PC-9 (cell line): ENCODE measurements around the gene C3orf52.

Source experiments
- EZH2 ChIP-seq: fragments of 200-600 bp; sonication (generic); IDR thresholded peaks from 2 replicates; pipeline ENCODE4 v1.8.0; 2017; ENCODE audit warnings: antibody characterized with exemption, low read depth
- TF ChIP-seq, protein P1 (sequence below): fragments of 200-600 bp; sonication (generic); conservative IDR thresholded peaks from 2 replicates; pipeline ENCODE4 v1.6.1; 2017; ENCODE audit warnings: mixed run types, antibody characterized with exemption, mild to moderate bottlenecking, moderate library complexity

DNA sequence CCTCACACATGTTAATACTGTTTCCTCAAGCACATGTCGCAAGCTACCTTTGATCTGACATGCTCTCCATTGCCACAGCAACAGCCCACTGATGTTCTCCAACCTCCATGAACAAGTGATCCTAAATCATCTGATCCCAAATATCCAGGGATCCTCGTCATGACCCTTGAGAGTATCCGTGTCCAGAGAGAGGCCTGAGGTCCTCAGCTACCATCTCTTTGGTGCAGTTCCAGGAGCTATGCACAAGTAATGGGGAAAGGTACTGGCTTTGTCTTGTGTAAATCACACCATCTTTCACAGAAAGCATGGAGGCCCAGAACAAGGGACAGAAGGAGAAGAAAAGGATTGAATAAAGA is 44.4 kb downstream of the C3orf52 start:
- TF ChIP-seq, protein P1, sequence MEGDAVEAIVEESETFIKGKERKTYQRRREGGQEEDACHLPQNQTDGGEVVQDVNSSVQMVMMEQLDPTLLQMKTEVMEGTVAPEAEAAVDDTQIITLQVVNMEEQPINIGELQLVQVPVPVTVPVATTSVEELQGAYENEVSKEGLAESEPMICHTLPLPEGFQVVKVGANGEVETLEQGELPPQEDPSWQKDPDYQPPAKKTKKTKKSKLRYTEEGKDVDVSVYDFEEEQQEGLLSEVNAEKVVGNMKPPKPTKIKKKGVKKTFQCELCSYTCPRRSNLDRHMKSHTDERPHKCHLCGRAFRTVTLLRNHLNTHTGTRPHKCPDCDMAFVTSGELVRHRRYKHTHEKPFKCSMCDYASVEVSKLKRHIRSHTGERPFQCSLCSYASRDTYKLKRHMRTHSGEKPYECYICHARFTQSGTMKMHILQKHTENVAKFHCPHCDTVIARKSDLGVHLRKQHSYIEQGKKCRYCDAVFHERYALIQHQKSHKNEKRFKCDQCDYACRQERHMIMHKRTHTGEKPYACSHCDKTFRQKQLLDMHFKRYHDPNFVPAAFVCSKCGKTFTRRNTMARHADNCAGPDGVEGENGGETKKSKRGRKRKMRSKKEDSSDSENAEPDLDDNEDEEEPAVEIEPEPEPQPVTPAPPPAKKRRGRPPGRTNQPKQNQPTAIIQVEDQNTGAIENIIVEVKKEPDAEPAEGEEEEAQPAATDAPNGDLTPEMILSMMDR: no peak
- no peak for TF ChIP-seq EZH2
